NCI-H128 (cell line): ENCODE data around the gene KRTAP5-1.

Experiments
- DNase-seq: peaks from one replicate; lab custom pipeline; 2025; ENCODE audit not compliant: unreplicated experiment; lab: John Stamatoyannopoulos, UW

Gene KRTAP5-1

DNA sequence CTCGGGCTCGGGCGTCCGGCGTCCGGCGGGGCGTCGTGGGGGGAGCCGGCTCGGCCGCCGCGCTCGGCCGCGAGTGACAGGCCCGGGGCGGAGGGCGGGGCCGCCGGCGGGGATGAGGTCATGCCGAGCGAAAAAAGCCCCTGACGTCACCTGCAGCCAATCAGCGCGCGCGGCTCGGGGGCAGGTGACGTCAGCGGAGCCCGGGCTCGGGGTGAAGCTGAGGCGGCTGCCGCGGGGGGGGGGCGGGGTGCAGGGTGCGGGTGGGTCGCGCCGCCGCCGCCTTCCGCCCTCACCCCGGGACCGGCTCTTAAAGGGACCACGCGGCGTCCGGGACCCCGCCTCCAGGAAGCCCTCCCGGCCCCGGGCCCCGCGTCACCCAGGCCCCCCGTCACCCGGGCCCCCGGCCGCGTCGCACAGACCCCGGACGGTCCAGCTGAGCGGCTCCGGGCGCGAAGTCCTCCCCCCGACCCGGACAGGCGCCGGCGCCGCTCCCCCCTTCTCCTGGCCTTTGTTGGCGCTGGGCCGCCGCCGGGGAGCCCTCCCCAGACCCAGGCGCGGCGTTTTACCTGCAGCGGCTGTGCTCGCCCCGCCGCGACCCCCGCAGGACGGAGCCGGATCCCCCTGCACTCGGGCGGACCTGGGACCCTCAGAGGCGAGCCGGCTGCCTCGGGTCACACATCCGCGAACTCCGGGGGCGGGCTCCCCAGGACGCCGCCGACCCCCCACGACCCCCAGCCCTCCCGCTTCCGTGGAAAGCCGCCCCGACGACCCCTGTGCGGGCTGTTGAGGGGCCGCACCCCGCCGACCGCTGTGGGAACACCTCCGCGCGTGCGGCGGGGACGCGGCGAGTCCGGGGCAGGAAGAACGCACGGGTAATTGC lies 12.6 kb downstream of the KRTAP5-1 start, which contains the start of gene DUSP8:
Gene DUSP8 (minus strand): TSS at position 75 of the 880 bp plus-strand sequence. CDS start 6,445 bp downstream, outside the sequence.
- DNase-seq: peak; percentile 62

DNA sequence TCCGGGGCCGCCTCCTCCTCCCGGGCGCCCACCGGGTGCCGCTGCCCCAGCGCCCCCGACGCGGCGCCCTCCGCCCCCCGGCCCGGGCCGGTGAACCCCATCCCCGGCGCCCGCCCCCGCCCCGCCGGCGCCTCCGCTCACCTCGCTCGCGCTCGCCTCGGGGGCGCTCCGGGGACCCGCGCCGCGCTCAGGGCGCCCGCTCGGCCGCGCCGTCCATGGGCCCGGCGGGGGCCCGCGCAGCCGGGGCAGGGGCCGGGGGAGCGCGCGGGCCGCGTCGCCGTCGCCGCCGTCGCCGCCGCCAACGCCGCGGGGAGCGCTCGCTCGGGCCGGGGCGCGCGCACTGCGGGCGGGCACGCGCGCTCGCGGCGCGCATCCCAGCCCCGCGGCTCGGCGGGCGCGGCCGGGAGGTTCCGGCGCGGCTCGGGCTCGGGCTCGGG lies 13.3 kb downstream of the KRTAP5-1 start:
- DNase-seq: no peak

DNA sequence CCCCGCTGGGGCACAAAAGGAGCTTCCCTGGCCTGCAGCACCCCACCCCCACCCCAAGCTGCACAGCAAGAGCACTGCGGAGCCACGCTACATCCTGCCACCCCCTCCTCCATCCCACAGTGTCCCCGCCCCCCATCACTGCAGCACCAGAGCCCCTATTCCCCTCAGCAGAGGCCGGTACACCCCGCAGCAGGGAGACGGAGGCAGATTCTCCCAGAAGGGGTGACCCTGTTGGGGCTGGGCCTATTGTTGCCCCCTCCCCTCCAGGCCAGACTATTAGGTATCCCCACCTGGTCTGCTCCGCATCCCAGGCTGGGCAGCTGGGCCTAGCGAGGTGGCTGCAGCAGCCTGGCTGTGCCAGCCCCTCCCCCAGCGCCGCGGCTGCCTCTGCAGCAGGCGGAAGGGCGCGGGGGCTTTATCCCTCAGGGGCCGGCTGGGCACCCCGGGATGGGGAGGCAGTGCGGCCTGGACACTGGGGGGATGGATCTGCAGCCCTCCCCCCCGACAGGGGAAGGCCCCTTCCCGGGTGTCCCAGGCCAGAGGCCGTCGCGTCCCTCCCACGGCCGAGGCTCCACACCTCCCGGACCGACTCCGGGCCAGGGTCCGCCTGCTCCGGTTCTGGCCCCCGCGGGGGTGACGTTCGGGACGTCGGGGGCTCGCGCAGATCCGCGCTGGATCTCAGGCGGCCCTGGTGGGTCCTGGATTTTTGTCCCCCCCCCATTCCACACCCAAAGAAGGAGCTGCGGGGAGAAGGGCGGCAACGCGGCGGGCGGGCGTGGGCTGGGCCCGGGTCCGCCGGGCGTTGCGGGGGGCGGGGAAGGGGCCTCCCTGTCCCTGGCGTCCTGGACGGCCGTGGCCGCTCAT lies 14.0 kb downstream of the KRTAP5-1 start:
- no peak for DNase-seq

DNA sequence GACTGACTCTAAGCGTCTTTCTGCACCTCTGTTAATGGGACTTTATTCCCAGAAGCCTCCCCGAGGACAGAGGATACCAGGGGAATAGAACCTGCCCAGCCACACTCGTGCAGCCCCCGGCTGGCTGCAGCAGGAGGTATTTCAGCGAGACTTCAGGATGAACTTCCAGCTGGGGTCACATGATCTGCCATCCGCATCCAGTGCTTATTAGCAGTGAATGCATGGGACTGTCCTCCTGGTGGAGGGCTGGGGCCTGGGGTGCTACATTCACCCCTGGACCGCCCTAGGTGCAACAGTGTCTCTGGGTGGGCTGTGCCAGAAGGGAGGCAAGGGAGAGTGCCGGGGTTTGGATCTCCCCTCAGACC lies 14.6 kb downstream of the KRTAP5-1 start:
- no peak for DNase-seq

DNA sequence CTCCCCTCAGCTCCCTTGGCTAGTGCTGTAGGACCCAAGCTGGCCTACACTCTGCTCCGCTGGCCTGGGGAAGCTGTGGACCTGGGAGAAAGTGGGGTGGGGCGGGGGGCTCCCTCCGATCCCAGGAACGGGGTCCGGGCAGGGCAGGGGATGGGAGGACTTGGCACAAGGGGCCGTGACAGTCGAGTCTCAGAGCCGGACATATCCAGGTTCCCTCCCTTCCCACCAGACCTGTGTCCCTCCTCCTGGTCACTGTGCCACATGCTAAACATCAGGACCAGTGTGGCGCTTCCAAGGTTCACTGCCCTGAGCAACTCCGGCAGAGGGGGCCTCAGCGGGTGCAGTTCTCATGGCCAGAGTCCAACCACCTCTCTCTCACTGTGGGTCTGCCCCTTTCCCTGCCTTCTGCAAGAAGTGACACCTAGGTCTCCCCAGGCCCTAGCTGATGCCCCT lies 15.1 kb downstream of the KRTAP5-1 start:
- DNase-seq: no peak

DNA sequence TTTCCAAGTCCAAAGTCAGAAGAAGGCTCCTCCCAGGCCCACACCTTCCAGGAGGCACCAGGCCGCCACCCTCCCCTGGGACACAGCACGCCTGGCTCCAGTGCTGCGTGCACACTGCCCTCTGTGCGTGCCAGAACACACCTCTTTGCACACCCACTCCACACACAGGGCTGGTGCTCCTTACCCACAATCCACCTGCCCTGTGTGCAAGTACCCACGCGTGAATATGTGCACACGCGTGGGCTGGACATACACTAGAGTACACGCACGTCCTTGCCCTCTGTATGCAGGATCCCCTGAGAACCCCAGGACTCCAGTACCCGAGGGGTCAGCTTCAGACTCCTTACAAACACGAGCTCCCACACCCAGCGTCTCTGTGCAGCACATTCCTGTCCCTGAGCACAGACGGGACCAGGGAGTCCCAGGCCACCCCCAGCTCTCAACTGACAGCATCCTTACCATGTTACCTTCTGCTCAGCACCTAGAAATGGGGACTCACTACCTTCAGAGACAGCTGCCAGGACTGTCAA lies 15.8 kb downstream of the KRTAP5-1 start:
- DNase-seq: no peak

DNA sequence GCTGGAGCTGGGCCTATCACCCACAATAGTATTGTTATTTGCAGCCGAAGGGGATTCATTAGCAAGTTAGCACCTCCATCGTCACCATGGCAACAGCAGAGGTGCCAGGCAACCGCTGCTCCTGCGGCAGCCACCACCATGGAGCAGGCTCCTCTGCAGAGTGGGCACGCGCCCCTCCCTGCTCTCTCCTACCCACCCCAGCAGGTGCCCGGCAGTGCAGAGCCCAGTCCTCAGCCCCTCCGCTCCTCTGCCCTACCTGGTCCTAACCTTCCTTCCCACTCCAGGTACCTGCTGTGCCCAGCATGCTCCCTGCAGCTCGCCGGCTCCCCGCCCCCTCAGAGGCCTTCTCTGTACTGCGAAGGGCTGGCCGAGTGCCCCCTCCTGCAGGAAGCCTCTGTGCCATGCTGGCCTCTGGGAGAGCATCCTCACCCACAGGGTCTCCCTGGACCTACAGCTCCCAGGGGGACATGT lies 16.6 kb downstream of the KRTAP5-1 start:
- peak; percentile 39 for DNase-seq

DNA sequence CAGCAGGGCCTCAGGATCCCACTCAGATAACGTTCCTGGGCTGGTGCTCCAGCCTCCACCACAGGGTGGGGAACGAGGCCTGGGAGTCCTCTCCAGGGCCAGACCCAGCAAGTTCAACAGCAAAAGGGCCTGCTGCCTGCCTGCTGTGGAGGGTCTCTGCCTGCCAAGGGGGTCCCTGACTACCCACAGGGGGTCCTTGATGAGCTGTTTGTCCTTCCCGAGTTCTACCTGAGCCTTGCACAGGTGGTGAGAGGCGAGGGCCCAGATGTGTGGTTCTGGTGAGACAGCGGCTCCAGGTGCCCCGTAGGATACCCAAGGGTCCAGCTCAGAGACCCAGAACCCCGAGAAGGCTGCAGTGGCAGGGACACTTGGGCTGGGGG lies 17.4 kb downstream of the KRTAP5-1 start:
- DNase-seq: no peak

DNA sequence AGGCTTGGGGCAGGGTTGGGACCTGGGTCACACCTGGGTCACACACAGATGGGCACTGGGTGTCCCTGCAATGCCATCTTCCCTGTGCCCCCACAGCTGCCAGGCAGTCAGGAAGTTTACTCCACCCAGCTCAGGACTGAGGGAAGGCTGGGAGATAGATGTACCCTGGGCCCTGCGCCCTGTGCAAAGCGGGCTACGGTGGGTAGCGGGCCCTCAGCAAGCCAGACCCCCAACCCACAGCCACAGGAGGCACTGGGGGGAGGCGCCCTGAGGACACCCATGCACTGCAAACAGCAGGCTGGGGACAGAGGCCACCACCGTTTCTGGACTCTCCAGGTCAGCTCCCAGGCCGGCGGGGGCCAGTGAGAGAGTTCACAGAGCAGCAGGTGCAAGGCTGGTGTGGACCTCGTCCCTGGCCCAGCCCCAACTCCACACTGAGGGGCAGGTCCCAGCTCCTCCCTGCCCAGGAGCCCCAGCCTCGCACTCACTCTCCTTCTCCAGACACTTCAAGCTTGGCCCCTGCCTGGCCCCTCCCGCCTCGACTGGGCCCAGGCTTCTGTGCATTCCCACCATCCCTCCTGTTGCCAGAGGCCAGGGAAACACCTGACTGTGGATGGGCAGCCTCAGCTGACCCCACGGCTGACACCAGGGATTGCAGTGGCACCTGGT lies 17.9 kb downstream of the KRTAP5-1 start:
- DNase-seq: no peak

DNA sequence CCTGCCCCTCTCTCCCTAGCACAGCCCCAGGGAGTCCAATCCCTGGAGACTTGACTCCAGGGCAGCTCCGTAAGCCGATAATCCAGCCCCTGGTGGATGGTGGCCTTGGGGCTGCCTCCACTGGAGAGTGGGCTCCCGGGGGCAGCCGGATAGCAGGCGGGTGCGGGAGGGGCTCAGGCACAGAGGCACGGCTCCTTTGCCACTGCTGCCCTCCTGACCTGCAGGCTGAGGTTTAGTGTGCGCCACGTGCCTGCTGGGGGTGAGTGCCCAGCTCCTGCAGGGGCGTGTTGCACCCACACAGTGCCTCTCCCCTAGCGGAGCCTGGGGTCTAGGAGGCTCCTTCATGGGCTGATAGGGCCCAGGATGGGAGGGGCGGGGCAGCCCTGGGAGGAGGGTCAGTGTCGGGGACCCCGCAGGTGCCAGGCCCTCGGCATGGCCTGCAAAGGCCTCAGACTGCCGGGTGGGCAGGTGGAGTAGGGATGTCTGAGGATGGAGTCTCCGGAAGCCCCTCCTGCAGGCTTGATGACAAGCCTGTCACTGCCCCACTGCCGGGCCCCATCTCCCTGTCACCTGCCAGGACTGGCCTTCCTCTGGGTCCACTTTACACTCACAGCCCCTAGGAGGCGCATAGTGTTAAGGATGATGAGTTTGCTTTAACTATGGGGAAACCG lies 18.6 kb downstream of the KRTAP5-1 start:
- no peak for DNase-seq

DNA sequence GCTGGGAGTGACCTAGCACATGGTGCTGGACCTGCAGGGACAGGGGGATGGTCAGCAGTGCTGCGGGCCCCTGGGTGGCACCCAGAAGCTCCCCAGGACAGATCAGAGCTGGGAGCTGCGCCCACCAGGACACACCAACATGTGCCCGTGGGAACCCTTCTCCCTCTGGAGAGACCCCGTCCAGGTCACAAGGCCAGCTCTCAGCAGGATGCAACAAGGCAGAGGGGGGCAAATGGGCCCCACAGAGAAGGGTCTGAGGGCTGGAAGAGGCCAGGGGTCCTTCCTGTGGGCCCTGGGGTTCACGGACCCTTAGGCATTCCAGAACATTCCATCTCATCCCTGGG lies 19.2 kb downstream of the KRTAP5-1 start:
- no peak for DNase-seq

DNA sequence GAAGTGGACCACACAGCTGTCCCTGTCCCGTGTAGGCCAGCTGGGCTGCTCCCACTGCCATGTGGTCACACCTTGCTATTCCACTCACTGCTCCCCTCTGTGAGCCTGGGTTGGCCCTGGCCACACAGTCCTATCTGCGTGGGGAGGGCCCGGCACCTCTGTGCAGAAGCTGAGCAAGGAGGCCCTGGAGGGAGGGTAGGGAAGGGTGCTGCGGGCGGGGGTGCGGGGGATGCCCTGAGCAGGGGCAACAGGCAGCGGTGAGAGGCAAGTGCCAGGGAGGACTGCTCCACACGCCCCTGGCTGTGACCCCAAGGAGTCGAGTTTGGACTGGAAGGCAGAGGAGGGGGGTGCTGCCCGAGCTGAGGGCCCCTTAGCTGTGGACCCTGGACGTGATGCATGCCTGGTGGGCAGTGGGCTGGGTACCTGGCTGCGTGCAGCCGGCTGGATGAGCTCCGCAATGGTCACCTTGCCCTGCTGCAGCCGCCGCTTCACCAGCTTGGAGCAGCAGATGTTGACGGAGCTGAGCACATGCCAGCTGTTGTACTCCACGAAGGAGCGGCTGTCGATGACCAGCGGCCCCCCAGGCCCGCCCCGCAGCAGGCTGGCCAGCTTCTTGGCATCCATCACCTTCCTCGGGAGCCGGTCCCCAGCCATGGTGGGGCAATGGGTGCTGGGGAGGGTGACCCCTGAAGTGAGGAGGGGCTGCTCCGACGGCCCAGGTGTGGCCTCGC lies 19.7 kb downstream of the KRTAP5-1 start:
- no peak for DNase-seq

DNA sequence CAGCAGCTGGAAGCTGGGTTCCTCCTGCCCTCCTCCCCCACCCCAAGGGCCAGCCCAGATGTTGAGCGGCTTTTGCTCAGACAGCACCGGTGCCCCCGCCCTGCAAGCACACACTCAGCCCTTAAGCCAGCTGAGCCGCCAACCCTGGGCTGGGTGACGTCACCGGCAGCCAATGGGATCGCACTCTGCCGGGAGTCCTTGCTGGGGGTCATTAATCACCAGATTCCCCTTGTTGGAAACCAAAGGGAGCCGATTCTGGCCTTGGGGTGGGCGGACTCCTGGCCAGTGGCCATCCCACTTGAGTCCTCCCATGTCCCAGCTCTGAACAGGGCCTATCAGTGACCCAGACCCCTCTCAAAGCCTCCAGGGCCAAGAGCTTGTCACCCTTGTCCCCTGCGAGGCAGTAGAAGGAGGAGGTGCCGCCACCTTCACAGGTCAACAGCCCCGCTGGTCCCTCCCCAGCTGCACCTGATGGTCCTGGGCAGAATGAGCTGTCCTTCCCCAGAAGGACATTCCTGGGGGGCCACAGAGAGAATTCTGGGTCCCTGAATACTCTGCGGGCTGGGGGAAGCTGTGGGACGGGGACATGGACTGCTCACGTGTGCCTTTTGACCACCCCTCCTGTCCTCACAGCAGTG lies 20.4 kb downstream of the KRTAP5-1 start:
- no peak for DNase-seq

DNA sequence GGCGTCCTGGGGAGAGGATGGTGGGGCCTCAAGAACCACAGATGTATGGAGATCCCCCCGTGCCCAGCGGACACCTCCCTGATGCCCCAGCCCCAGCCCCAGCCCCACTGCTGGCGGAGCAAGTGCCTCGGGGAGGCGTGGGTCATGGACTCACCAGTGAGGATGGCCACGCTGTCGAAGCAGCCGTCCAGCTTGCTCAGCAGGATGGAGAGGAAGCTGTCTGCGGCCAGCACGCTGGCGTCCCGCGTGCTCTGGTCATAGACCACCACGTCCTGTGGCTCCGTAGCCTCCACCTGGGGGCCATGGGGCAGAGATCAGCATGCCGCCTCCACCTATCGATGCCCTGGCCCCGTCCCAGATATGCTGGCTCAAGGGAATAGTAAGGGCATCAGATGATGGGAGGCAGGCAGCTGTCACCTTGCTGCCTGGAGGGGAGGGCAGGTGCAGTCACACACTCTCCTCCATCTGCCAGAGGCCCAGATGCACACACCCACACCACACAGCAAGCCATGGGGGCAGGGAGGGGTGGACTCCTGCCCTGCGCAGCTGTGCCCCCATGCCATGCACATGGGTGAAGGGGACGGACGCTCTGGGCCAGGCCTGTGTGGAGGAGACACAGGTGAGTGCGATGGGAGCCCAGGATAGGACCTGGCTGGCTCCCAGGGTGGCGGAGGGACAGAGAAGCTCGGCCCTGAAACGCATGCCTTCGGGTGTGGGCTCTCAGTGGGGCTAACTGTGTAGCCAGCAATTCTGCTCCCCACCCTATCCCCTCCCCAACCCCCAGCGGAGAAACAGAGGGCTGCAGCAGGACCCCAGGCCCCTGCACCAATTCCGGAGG lies 21.2 kb downstream of the KRTAP5-1 start:
- DNase-seq: no peak

DNA sequence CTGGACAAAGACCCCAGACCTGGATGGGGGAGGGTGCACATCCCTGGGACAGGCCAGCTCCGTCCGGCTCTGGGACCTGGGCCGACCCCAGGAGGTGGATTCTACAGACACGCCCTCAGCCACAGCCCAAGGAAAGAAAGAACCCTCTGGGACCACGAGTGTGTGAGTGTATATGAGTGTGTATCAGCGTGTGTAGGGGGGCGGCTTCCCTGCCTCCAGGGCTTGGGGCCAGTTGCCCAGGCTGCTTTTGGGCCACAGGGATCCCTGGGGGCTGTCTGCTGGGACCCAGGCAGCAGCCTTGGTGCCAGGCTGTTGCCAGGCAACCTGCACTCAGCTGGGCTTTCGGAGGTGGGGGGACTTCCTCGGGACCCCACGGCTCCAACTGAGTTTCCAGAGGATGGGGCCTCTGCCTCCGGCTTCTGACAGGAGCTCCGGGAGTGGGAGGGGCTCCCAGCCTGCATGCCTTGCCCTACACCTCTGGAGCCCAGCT lies 21.9 kb downstream of the KRTAP5-1 start:
- no peak for DNase-seq

DNA sequence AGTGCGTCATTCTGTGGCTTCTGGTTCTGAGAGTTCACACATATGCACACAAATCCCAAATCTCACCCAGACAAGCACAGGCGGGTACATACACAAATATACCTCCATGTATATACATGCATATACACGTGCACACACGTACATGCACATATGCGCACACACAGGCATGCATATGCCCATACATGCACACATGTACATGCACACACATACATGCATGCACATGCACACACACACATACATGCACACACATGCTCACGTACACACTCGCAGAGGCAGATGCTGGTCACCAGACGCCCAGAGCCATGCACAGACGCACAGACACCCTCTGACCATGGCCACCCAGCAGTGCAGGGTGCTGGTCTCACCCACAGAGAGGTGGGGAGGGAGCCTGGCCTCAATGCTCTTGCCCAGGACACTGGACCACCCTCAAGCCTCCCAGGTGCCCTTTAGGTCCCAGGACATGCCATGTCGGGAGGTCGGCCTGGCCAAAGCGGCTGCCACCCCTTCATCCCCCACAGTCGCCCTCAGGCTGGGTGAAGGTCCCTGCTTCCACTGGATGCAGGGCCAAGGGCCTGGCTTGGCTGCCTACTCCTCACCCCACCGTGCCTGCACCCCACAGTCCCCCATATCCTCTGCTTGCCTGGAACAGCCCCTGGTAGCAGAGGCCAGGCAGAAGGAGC lies 22.5 kb downstream of the KRTAP5-1 start:
- DNase-seq: no peak

DNA sequence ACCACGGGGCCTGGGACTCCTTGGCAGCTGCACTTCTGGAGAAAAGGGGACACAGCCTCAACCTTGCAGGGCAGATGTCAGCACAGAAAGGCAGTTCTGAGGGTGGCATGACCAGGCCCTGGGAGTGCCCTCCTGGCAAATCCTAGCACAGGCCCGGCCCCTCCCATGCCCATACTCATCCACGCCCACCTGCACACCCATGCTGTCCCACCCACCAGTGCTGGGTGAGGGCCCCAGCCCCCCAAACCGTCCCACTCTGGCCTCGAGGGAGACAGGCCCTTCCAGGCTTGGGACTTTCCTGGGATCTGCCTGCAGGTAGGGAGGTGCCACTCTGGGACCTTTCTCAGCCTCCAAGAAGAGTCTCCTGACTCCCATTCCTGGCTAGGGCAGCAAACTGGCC lies 23.1 kb downstream of the KRTAP5-1 start:
- DNase-seq: no peak

DNA sequence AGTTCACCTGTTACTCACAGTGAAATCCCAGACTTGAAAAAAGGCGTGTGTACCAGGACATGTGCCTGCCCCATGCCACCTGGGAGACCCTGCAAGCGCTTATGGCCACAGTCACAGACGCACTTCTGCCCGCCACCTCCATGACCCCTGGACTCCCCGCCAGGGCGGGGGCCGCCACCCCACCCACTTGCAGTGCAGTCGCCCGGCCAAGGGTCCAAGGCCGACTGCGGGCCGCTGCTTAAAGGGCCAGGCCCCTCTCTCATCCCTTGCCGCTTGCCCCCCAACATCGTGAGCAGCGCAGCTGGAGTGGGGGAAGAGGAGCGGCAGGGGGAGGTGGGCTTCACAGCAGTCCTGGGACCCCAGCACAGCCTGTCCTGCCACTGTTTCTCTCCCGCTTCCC lies 23.8 kb downstream of the KRTAP5-1 start:
- no peak for DNase-seq
